CD4-positive, alpha-beta T cell treated with Interferon gamma for 1 hour (primary cell): ENCODE data around the gene PRKAG1.

ENCODE experiments used
- DNase-seq: peaks from one replicate; pipeline ENCODE4 v3.0.0-alpha.2; 2020

PRKAG1 gene

DNA sequence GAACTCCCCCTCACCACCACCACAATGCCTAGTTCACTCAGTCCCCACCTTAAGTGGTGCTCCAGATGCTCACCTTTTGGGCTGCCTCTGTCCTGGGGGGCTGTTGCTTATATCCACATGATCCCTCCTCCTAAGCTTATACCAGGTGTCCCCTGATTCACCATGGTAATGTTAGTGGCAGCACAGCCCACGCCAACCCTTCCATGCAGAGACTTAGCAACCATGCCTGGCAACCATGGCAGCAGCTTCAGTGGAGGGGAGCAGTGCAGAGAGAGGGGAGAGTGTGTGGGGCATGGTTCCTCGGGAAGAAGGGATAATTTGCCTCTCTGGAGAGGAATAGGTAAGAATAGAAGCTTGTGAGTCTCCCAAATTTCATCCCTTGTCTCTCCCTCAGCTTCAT lies 18.2 kb downstream of the PRKAG1 start:
- no peak for DNase-seq

DNA sequence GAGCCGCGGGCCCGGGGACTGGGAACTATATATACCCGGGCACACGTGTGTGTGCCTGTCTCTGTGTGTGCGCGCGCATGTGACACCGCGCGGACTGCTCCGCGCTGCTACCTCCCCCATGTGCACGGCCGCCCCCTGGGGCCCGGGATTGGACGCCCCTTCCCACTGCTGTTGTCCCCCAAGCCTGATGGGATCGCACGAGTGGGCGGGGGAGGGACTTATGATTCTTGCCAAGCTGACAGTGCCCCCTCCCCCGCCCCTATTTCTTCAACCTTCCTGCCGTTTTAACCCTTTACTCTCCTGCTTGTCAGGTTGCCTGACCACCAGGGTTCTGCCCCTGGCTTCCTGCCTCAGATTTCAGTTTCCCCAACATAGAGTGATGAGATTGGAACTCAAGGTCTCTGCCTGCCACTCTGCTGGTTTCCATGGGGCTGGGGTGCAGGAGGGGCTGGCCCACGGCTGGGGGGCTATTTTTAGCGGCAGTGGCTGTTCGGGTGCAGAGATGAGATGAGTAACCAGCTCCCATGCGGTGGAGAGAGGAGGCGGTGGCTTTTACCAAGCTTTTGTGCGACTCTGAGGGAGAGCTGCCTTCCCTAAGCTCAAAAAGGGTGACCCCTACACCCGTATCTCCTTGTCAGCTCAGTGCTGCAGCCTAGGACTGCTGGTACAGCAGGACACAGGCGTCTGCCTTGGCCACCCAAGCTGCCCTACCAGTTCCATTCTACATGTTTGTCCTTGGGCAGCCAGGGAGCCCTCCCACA lies 19.0 kb downstream of the PRKAG1 start, which contains the start of gene DDN:
Gene DDN (minus strand): TSS at position 5 of the 761 bp plus-strand sequence. CDS start 88 bp downstream, outside the sequence.
- peak; percentile 51 for DNase-seq

- no peak for DNase-seq
Observed at GRCh38 chr12:48998497-48999353, 19.9 kb downstream of the PRKAG1 start.

DNA sequence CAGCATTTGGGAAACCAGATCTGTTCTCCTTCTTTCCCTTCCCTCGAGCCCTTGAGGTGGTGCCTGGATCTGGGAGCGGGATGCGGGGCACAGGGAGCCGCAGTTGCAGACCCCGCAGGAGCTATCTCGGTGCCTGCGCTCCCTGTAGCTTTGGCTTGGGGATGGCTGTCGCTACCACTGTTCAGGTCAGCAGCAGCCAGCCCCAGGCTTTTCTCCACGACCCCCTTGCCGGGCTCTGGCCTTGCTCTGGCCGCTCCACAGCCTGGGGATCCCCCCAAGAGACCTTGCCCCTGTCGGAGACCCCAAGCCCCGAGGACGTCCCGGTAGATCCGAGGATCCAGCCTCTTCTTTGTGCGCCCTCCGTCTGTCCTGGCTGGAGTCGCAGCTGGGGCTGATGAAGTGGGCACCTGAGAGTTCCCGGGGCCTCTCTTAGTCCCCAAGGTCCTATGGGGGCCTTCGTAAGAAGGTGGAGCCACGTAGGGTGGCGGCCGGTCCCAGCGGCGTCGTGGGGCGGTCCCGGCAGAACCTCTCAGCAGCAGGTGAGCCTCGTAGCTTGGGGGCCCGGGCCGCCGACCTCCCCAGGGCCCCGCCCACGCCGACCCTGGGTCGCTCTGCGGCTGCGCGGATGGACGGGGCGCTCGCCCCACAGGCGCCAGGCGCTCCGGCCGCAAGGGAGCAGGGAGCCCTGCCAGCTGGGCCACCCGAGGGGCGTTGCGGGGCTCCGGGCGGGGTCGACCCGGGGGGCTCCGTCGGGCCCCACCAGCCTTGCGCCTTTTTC lies 20.7 kb downstream of the PRKAG1 start:
- DNase-seq = peak; percentile 57

GRCh38 chr12:48996794-48997718 lies 21.5 kb downstream of the PRKAG1 start:
- DNase-seq = peak; percentile 76

DNA sequence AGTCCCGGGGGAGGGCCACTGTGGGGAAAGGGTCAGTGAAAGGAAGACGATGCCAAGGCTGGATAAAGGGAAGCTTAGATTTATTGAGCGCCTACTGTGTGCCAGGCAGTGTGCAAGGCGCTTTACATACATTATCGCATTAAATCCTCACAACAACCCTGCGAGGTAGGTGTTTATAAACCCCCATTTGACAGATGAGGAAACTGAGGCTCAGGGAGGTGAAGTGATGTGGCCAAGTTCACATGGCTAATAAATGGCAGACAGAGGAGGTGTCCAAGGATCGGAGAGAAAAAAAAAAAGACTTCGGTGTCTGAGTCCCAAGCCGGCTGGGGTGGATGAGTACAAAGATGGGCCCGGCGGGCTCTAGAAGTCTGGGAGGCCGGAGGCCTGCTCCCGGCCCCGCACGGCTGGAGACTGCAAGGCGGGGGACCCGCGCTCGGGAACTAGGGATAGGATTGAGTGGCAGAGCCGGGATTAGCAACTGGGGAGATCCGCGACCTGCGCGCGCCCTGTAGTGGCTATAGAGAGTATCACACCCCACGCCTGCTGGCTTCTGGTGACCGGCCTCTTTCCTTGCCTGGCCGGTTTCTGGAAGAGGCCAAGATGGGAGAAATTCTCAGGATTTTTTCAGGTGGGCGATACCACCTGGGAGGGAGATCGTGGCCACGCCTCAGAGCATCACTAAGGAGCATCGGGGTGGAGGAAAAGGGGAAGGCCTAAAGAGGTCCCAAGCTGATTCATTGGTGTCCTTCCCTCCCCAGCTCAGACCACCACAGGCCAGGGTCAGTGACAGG lies 23.3 kb downstream of the PRKAG1 start:
- DNase-seq = peak; percentile 37

- no peak for DNase-seq
Observed at GRCh38 chr12:48994224-48995085, 24.1 kb downstream of the PRKAG1 start.

- DNase-seq = no peak
Observed at GRCh38 chr12:48993787-48994186, 24.8 kb downstream of the PRKAG1 start.

DNA sequence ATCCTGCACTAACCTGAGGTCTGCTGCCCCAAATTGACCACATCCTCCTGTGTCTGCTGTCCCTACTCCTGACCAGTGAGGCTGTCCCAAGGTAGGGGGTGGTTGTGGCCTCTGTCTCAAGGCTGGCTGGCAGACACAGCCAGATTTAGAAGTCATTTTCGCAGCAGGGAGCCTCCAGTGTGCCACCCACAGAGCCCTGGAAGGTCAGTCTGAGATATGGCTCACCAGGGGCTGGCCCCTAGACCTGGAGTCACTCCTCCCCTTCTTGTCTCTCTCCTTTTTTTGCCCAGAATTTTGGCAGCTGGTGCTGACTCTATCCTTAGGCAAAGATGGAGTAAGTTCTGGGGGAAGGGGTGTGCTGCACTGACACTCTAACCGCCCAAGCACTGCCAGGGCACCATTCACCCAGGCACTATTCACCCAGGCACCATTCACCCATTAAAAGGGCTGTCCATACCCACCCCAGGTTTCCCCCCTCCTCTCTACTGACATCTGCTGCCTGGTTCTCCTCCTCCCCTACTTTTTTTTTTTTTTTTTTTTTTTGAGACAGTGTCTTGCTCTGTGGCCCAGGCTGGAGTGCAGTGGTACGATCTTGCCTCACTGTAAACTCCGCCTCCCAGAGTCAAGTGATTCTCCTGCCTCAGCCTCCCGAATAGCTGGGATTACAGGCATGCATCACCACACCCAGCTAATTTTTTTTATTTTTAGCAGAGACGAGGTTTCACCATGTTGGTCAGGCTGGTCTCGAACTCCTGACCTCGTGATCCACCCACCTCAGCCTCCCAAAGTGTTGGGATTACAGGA lies 27.1 kb downstream of the PRKAG1 start:
- DNase-seq = no peak

- no peak for DNase-seq
Observed at GRCh38 chr12:48990552-48990951, 28.0 kb downstream of the PRKAG1 start.

DNA sequence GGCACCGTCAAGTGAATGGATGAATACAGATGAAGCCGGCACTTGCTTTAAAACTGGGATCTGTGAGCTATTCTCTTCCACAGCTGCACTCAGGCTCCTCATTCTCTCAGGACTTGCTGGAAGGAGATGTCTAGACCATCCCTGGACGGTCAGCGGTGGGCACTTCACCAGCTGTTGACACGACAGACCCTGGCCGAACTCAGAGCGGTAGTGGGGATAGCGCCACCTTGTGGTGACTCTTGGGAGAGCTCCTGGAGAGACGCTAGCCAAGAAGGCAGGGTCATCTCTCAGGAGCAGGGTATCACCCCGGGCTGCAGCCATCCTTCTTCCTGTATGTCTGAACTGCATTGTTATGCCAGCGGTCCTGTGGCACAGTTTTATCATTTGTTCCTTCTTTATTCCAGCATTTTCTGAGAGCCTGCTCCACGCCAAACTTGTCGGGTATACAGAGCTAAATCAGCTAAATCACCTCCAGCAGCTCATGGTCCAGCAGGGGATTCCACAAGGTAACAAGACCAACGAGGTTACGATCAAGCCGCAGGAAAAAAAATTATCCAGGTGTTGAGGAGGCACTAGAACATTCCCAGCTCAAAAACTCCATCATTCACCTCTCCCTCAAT lies 30.4 kb downstream of the PRKAG1 start:
- DNase-seq = peak; percentile 57

DNA sequence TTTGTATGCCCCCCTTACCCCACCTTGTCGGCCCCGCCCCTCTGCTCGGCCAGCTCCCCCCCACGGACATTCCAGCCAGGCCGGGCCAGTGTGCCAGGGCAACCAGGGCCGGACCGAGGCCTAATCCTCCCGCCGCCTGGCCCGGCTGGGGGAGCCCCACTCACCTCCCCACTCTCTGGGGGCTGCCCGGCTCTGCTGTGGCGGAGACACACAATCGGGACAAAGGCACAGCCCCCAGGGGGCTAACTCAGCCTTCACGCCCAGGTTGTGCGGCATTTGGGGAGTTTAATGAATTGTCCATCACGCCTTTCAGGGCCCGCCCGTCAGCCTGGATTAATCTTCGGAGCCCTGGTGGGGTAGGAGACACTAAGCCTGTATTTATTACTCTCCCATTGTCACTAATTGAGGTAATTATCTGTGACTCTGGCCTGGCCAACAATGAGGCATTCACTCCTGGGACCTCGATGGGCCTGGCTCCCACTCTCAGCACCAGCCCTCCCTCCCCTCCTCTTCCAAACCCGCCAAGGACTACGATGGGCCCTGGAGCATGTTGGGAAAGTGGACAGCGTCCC lies 31.8 kb downstream of the PRKAG1 start:
- no peak for DNase-seq

- DNase-seq = no peak
Observed at GRCh38 chr12:48985901-48986300, 32.7 kb downstream of the PRKAG1 start.

- DNase-seq = no peak
Observed at GRCh38 chr12:48985475-48985897, 33.1 kb downstream of the PRKAG1 start.

- no peak for DNase-seq
Observed at GRCh38 chr12:48982397-48983080, 36.0 kb downstream of the PRKAG1 start.

DNA sequence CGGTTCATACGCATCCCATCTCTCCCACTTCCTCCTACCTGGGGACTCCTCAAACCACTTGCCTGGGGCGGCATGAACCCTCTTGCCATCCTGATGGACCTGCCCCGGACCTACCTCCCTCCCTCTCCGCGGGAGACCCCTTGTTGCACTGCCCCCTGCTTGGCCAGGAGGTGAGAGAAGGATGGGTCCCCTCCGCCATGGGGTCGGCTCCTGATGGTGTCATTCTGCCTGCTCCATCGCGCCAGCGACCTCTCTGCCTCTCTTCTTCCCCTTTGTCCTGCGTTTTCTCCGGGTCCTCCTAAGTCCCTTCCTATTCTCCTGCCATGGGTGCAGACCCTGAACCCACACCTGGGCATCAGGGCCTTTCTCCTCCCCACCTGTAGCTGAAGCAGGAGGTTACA lies 36.8 kb downstream of the PRKAG1 start:
- DNase-seq = no peak

DNA sequence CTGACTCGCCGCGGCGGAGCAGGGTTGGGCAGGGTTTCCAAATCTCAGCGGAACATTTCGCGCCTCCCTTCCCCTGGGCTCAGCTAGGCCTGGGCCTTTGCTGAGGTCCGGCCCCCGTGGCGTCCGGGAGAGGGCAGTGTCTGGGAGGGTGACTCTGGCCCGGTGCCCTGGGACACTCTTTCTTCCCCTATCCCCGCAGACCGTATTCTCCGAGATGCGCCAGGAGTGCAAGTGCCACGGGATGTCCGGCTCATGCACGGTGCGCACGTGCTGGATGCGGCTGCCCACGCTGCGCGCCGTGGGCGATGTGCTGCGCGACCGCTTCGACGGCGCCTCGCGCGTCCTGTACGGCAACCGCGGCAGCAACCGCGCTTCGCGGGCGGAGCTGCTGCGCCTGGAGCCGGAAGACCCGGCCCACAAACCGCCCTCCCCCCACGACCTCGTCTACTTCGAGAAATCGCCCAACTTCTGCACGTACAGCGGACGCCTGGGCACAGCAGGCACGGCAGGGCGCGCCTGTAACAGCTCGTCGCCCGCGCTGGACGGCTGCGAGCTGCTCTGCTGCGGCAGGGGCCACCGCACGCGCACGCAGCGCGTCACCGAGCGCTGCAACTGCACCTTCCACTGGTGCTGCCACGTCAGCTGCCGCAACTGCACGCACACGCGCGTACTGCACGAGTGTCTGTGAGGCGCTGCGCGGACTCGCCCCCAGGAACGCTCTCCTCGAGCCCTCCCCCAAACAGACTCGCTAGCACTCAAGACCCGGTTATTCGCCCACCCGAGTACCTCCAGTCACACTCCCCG lies 37.4 kb downstream of the PRKAG1 start:
- peak; percentile 66 for DNase-seq
